Measurements from ENCODE around the gene GRAMD2B.
"Not testable (repeated sequence)": the region's sequence is repeated elsewhere in the genome, so short reads cannot be mapped to it uniquely, and the experiment has no call there.

Gene GRAMD2B

DNA sequence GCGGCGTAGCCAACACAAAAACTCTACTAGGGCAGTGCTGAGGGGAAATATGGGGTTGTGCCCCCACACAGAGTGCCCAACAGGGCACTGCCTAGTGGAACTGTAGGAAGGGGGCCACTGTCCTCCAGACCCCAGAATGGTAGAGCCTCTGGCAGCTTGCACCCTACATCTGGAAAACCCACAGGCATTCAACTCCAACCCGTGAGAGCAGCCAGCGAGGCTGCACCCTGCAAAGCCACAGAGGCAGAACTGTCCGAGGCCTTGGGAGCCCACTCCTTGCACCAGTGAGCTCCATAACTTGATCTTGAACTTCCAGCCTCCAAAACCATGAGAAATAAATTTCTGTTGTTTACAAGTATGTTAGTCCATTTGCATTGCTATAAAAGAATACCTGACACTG, 27.7 kb downstream of the GRAMD2B start:
- no peak for DNase-seq

DNA sequence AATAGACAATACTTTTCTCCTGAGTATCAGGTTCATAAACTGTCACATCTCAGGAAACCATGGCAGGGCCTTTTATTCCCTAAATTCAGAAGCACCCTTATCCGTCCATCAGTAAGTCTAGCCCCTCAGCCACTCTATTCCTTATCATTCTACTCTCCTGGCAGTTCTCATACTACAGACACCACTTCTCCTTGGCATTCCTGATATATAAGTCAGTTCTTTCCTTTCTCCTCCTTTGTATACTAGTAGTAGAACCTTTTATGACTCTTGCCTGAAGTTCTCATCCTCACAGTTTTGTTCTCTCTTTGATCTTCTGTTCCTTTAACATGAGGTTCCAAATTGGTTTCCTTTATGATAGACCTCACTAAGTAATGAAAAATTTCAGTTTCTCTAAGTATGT, 29.3 kb downstream of the GRAMD2B start:
- no peak for DNase-seq

DNA sequence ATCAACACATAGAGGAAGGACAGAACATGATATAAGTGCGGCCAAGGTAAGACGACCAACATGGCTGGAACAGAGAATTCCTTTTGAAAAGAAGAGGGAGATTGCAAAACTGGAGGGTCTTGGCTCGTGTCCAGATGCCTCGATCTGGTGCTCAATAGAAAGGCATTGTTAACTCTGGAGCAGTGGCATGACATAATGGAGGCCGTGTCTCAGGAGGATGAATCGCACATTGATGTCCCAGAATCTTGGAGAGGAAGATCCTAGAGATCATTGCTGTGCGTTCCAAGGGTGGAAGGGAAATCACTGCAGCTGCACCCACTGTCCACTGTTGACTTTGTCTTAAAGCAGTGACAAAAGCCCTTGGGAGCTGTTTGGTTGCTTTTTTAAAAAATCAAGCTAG, 30.9 kb downstream of the GRAMD2B start:
- no peak for DNase-seq

DNA sequence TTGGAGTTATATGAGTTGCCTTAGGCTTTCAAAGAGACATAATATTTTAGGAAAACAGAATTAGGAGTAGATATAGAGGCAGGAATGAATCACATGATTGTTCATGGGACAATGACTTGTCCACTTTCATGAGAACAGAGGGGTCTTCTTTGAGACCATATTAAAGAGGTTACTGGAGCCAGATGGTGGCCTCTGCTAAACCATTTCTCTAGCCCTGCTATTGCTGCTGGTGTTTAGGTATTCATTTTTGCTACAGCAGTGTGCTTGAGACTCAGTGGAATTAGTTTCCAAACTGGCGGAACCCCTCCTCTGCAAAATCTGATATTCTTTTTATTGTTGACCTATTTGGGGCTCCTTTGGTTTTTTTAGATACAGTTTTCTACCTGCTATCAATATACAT, 31.3 kb downstream of the GRAMD2B start:
- no peak for DNase-seq

DNA sequence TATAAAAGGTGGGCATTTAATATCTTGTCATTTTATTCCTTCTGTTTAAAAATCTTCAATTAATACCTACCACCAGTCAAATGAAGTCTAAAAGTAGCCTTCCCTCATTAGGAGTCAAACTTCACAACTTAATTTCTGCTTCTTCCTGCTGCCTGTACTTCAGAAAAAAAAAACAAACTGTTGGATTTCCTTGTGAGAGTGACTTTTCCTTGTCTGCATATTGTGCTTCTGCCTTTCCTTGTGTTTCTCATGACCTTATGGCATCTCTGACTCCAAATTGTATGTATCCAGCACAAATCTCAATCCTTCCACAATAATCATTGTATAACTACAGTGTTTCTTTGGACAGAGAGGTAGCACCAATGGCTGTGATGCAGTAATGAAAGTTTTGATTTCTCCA, 32.1 kb downstream of the GRAMD2B start:
- no peak for DNase-seq

DNA sequence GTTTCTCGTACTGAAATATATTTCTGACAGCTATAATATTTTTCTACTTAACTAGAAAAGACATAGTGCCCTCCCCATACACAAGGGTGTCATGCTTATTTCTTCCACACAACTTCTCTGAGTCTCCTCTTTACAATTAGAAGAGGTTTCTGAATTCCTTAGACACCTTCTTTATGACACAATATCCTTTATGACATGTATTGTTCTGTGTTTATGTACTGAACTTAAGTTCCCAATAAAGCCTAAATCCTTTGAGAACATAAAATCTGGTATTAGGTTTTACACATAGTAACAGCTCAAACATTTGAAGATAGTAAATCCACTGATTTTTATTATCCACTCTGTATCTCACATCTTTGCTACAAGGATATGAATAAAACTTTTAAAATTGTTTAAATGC, 32.5 kb downstream of the GRAMD2B start:
- no peak for DNase-seq

DNA sequence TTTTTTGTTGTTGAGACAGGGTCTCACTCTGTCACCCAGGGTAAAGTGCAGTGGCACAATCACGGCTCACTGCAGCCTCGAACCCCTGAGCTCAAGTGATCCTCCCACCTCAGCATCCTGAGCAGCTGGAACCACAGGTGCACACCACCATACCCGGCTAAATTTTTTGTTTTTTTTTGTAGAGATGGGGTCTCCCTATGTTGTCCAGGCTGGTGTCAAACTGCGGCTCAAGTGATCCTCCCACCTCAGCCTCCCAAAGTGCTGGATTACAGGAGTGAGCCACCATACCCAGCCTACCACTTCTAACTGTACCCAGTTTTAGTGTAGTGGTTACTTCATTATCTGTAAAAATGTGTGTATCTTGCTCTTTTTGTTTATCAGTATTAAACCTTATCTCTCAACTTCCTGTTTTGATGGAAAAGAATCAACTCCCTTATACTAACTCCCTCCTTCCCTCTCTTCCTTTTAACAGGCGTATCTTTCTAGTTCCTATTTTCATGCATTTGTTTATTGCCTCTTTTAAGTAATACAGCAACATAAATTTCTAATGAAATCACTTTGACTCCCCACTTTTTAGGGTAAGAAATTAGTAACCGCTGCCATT, 33.1 kb downstream of the GRAMD2B start:
- DNase-seq, result no peak

DNA sequence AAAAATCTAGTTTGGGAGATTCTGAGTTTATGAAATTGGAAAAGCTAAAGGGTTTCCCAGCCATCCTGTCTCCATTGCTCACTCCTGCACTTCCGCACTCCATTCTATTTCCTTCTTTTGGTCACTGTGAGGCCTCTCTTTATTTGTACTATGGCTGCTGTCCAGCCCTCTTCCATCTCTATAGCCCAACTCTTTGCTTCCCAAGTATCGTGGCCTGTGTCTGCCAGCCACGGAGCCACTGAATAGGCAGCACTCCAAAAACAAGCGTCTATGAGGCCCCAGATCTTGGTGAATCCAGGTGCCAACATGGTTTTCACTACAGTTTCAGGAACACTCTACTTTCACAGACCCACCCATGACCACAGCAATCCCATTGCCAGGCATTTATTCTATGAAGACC, 37.2 kb downstream of the GRAMD2B start:
- DNase-seq, result no peak

DNA sequence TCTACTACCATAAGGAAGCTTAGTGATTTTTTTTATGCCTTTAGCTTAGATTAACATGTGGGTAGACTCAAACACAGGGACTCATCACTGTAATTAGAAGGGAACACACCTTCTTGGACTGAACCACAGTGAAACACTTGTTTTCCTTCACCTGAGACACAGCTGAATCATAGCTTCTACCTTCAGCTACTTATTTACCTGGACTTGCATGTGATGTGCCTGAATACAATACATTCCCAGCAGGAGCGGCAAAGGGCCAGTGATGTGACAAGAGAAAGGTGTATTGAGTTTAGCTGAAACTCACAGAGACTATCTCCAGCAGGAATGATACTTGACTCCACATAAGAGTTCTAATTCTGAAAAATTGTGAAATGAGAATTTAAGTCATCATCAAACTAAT, 37.8 kb downstream of the GRAMD2B start:
- DNase-seq, result no peak

DNA sequence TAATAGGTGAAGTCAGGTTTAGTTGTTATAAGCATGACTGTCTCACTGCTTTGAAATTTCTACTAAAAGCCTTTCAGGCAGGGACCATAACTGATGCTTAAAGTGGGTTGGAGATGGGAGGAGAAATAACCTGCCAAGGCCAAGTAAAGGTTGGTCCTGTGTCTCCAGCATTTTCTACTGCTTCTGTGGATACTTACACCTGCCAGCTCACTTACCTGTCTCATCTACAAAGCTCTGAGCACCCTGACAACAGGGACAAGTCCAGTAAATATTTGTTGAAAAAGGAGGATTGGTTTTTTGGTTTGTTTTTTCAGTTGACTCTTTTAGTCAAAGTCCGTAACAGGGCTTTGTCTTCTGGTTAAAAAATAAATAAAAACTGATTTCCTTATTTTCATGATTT, 38.6 kb downstream of the GRAMD2B start:
- no peak for DNase-seq

DNA sequence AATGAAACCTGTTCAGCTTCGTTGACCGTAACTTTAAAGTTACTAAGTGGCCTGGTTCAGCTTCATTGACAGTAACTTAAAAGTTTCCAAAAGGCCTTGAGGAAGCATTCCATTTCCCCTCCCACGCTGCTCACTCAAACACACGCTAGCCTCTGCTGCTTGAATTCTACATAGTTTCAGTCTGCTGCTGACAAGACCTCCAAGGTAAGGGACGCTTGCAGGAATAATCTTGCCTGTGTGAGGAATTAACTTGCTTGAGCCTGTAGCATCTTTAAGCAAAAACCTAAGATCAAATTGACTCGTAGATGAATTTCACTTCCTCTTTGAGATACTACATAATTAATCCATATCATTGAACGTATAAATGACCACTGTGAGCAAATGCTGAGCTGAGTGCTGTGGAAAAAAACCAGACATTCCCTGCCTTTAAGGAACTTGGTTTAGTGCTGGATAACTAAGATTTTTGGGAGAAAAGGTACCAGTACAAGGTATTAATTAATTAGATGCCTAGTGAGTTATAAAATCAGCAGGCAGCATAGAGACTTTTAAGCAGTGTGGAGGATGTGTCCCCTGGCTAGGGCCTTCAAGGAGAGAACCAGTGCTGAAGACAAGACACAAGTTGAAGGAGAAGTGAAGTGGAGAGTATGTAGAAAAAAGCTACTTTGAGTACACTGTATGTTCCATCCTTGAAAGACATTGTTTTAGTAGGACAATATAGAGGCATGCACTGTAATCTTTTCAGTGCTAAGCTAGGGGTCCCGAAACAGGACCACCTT, 39.2 kb downstream of the GRAMD2B start:
- no peak for DNase-seq

DNA sequence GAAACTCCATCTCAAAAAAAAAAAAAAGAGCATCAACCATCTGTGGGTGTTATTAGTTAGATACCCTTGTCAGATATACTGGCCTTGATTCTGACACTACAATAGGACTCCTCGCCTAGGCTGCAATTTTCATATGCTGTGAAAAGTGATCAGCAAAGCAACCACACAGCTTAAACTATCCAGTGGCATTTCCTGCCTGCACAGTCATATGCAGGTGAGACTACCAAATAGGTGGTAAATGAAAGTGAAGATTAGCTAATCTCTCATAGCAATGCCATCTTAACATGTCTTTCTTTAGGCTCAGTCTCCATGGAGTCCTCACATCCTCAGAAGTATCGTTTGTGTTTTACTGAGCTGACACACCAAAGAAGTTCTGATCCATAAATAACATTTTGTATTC, 40.8 kb downstream of the GRAMD2B start:
- no peak for DNase-seq

DNA sequence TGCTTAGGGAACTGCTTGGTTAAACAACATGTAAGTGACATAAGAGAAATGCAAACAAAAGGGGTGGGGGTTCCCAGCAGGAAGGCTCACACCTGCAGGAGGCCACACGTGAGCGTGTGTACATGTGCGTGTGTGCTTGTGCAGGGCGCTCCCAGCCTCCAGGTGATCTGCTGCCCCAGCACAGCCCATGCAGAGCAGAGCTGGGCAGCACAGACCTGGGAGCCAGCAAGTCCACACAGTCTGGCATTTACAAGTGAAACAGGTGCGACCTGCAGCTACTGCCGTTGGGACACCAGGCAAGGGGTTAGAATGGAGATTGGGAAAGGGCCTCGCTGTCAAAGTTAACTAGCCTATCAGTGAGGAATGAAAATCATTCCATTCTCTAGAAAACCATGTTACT, 41.8 kb downstream of the GRAMD2B start:
- DNase-seq, result no peak

DNA sequence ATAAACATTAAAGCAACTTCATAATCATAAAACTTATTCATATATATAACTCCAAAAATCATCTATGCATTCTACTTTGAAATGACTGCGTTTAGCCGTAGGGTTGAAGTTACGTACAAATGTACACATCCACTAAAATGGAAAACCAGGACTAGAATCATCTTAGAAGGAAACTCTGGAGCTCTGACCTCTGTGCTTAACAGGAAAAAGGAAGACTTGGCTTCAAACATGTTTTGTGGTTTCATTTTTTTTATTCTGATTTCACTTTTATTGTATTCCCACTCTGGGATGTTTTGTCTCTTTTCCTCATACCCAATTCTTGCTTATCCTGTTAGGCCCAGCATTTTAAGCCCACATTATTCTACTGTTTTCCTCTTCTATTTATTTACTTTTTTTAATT, 44.9 kb downstream of the GRAMD2B start:
- no peak for DNase-seq

DNA sequence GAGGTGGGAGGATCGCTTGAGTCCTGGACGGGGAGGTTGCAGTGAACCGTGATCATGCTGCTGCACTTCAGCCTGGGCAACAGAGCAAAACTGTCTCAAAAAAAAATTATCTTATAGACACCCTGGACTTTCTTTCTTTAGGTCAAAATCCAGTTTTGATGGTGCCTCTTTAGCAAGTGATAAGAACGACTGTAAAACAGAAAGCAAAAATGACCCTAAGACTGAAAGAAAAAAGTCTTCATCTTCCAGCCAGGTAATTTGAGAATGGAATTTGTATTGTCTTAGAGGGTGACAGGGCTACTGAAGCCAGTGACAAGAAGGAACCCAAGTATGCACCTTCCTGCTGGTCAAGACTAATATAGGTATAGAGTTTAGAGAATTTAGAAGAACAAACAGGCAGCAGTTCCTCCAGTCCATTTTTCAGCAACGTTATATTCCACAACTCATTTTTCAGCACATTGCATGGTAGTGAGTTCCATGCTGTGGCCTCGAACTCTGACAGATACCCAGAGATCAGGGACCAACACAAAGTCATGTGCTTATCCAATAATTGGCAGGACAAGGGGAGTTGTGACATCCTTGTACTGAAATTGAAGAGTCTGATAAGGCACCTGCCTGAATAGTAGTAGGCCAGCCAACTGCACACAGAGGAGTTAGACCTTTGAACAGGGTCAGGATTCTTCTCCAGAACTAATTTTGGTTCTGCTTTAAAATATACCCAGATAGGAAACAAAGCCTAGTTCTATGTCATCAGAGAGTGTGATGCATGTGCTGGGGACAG, 46.5 kb downstream of the GRAMD2B start:
- DNase-seq, result no peak

DNA sequence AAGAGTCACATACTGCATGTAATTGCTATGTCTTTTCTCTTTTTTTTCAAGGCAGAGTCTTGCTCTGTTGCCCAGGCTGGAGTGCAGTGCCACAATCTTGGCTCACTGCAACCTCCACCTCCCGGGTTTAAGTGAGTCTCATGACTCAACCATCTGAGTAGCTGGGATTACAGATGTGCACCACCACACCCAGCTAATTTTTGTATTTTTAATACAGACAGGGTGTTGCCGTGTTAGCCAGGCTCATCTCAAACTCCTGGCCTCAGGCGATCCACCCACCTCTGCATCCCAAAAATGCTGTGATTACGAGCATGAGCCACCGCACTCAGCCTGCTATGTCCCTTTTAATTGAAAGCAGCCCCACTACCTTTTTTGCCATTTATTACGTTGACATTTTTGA, 47.3 kb downstream of the GRAMD2B start:
- DNase-seq, result not testable (repeated sequence)

DNA sequence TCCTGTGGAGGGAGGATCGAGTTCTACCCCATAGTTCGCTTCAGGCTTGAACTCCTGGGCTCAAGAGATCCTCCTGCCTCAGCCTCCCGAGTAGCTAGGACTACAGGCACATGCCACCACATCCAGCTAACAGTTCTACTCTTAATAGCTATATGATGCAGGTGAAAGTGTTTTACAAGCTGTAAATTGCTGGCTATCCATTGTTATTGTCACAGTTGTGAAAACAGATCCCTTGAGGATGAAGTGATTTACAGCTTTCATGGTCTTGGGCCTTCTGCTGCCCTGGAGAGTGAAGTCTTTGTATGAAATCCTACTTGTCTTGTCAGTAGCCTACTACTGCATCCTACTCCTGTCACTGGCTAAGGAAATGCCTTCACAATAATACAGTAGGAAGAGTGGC, 48.0 kb downstream of the GRAMD2B start:
- DNase-seq, result no peak

DNA sequence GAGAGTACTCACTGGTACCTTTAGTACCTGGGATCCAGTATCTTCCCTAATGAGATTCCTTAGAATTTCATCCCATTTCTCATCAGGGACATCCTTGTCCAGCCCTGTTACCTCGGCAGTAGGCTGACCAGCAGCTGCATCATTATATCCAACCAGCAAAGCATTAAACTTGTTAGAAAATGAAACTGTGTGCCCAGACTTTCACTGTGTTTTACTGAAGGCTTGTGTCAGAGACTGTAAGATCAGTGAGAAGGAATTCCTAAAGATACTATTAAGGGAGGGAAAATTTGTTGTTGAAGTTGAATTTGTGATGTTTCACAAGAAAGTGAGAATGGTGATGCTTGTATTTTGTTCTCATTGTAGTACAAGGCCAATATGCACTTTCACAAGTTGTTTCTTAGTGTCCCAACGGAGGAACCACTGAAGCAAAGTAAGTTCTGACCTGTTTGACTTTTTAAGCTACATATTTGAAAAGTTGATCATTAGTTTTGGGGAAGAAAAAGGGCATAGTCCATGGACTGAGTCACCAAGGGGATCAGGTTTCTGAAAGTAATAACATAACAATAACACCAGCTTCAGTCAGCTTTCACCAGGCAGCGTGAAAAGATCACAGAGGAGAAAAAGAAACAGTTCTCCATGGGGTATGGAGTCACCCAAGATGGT, 48.8 kb downstream of the GRAMD2B start:
- DNase-seq, result no peak

DNA sequence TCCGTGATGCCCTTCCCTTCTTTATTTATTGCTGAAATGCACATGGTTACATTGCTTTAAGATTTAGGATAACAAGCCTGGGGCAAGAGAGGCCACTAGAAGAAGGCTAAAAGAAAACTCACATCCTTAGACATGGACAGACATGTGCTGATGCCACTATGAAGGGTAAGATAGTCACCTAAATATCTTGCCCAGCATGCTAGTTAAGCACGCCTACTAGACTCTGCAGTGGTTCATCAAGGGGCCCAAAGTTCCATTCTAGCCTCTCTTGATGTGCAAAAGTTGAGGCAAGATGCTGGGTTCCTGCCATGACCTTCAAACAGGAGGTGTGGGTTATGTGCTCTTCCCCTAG, 49.3 kb downstream of the GRAMD2B start:
- no peak for DNase-seq

DNA sequence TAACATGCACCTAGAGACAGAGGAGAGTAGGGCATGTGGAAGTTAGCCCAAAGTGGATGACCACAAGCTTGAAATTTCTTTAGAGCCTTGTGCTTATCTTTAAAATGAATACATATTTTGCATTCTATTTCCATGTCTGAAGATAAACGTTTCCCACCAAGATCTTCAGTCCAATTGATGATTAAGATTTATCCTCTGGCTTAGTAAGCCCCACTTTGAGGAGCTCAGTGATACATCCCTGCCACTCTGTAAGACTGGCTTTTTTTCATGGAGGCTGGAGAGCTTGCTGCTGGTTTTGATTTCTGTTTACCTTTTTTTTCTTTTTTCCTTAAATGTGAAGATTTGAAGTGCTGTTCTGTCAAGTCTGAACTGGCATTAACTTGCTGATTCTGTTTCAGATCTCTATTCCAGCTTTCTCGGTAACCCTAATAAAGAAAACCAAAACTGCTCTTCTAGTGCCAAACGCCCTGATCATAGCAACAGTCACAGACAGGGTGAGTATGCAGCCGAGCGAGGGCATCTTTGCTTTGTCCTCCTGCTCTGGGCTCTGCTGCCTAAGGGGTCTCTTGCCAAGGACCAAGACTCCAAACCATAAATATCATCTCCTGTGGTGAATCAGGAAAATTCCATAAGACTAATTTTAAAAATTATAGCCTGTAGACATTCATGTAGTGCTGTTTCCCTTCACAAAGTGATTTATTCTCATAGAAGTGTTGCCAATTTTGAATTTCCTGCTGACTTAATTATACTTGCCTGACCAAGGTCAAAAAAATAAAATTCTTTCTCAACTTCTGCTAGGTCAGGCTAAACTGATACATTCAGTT, 54.3 kb downstream of the GRAMD2B start:
- no peak for DNase-seq

DNA sequence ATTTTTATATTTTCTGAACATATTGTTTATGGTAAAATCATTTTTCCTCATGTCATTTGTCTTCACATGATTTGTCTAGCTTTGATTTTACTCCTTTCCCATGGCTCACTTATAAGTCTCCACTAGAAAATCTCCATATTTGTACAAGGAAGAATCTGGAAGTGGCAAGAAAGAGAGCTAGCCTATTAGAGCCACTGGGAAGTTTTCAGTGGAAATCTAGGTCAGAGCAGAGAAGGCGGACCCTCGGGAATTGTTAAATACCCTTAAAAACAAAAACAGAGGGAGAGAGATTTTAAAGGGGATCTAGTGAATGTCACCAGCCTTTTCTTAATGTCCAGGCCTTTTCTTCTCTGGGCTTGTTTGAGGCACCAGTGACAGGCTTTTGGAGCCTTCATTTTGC, 56.6 kb downstream of the GRAMD2B start:
- DNase-seq, result no peak

DNA sequence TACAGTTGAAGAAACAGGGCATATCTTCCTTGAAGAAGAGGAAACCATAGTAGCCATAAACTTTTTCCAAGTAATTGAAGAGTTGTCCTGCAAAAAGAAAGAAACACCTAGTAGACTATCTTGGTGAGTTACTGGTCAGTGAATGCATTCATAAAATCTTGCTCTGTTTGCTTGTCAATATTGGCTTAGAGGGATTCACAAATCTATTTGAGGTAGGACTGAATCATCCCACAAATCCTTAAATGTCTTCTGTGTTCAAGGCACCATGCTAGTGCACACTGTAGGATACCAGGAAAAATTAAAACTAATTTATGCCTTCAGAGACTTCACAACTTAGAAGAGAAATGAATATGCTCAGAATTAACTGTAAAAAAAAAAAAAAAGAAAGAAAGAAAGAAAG, 57.6 kb downstream of the GRAMD2B start:
- no peak for DNase-seq

DNA sequence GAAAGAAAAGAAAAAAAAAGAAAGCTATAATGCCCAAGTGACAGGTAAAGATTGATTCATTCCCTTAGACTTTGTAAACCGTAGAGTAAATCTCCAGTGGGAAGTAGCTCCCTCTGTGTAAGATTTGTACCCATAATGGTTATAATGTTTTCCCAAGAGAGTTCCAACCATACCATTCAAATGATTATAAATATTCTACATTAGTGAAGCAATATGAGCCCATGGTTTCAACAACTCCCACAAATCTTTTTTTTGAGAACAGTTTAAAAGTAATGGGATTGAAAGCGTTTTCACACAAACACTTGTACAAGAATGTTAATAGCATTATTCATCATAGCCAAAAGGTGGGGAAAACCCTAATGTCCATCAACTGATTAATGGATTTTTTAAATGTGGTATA, 58.0 kb downstream of the GRAMD2B start:
- no peak for DNase-seq
